Heart left ventricle (tissue), 13 donors: ENCODE results near the gene CELSR1.

Experiments used
- POLR2A ChIP-seq, 2 donors: fragments of 450-650 bp; IDR thresholded peaks; one replicate each; pipeline ENCODE4 v1.6.1; 2017; ENCODE audit warnings: antibody characterized with exemption in 2 of 2, mild to moderate bottlenecking in 2 of 2, moderate library complexity in 2 of 2
- TF ChIP-seq, protein P1 (sequence below), 12 donors: fragments of 200-600 bp; sonication (generic) in 4 of 12; IDR thresholded peaks; one replicate each; pipeline versions ENCODE4 v1.5.0 to v1.8.0; 2018 to 2022; ENCODE audit warnings: antibody characterized with exemption in 12 of 12, mild to moderate bottlenecking in 5 of 12
- donor health status: ischemic (EF 13 %, LVEDD 7.1; RV severe dilation, severe dysfunction).
- donor health status: DM: no; HTN: yes; CAD: no.
- donor health status: DM: no; HTN: no; CAD: no.
- donor health status: ischemic (EF 25% LVEDD 6.9; RV normal size, moderate dysfunction).
- donor health status: ischemic (EF 25% LVEDD 5.7; RV mildly dilated, moderate dysfunction).
- donor health status: ischemic (EF 35%, LVEDD 5.7; RV mildly dilated, moderate dysfunction).
- donor health status: nonischemic (EF 11% LVEDD 7.7; RV severe dilation, severe dysfunction).
- donor health status: DM: yes; HTN: yes; CAD: no.
- donor health status: PGD.
- donor health status: ischemic (EF 29% LVEDD 5.4; RV normal size, mild dysfunction).
- donor health status: nonischemic (EF 23%, LVEDD 6.1; RV moderate dilation, normal function).

- TF ChIP-seq, protein P1, sequence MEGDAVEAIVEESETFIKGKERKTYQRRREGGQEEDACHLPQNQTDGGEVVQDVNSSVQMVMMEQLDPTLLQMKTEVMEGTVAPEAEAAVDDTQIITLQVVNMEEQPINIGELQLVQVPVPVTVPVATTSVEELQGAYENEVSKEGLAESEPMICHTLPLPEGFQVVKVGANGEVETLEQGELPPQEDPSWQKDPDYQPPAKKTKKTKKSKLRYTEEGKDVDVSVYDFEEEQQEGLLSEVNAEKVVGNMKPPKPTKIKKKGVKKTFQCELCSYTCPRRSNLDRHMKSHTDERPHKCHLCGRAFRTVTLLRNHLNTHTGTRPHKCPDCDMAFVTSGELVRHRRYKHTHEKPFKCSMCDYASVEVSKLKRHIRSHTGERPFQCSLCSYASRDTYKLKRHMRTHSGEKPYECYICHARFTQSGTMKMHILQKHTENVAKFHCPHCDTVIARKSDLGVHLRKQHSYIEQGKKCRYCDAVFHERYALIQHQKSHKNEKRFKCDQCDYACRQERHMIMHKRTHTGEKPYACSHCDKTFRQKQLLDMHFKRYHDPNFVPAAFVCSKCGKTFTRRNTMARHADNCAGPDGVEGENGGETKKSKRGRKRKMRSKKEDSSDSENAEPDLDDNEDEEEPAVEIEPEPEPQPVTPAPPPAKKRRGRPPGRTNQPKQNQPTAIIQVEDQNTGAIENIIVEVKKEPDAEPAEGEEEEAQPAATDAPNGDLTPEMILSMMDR (IDR thresholded peaks at IDR 0.05) = no peak
- no peak for TF ChIP-seq POLR2A (IDR thresholded peaks at IDR 0.05)
These were observed 40.9 kb upstream of the CELSR1 start for GRCh38 chr22:46578251-46578823.
